ENCODE data around the gene SPTB. TPM values are rescaled to one million over a fixed set of nuclear protein-coding genes. Genes with fewer than 3 reads are reported as not detected.

SPTB gene
- total RNA-seq, 1 experiment from 2014 or later = 0.13 TPM

GRCh38 chr14:64747327-64747726 lies 132.4 kb downstream of the SPTB start:
- ATAC-seq (no peak), DNase-seq (ENCODE audit: low read depth, low spot score) (no peak)
- intact Hi-C loops (cut with micrococcal nuclease; ENCODE audit: unreplicated experiment) = no loop called here
- BruUV-seq (replicated peaks) = no TSS peak
- POLR2A ChIA-PET = no interaction called here
- H3K27ac ChIP-seq (ENCODE audit: low read length) = no peak overlapping the region
- H3K4me3 ChIP-seq (ENCODE audit: low read depth in 2 of 2, low read length in 2 of 2) = no peak overlapping the region
- in situ Hi-C loops (cut with HindIII; ENCODE audit: low pct_unique_long_range_greater_than_20kb, low sequenced_read_pairs) = no loop called here
- CTCF ChIA-PET = no interaction called here
- H3K27me3 ChIP-seq (ENCODE audit: control insufficient read depth, insufficient read depth, low read length) = no peaks in the 10 kb centered on the region
- H3K9me3 ChIP-seq (ENCODE audit: control insufficient read depth, insufficient read depth, low read depth, low read length) = no peaks in the 10 kb centered on the region
- TF ChIP-seq POLR2AphosphoS5 (IDR thresholded peaks at IDR 0.05; ENCODE audit: low read depth, low read length) (no peak), TCF7L2 (IDR thresholded peaks at IDR 0.05; ENCODE audit: low read depth, low read length) (no peak), REST (IDR thresholded peaks at IDR 0.05; ENCODE audit: insufficient read depth in 1 of 2, low read depth in 2 of 2, low read length in 1 of 2) (no peak), SIN3A (IDR thresholded peaks at IDR 0.05; ENCODE audit: borderline replicate concordance, insufficient read depth, low read depth, low read length) (no peak), CTCF (IDR thresholded peaks at IDR 0.05) (no peak)
- no peaks in the 10 kb centered on the region for H3K4me1 ChIP-seq (ENCODE audit: control insufficient read depth, insufficient read depth, low read length)
- H3K36me3 ChIP-seq (ENCODE audit: control insufficient read depth, insufficient read depth, low read length) = no peaks in the 10 kb centered on the region; the same call in 1 of the 2 replicates

GRCh38 chr14:64746298-64747250 lies 133.1 kb downstream of the SPTB start:
- TF ChIP-seq SIN3A (IDR thresholded peaks at IDR 0.05; ENCODE audit: borderline replicate concordance, insufficient read depth, low read depth, low read length) (no peak), REST (IDR thresholded peaks at IDR 0.05; ENCODE audit: insufficient read depth in 1 of 2, low read depth in 2 of 2, low read length in 1 of 2) (no peak), TCF7L2 (IDR thresholded peaks at IDR 0.05; ENCODE audit: low read depth, low read length) (no peak), CTCF (IDR thresholded peaks at IDR 0.05) (no peak), POLR2AphosphoS5 (IDR thresholded peaks at IDR 0.05; ENCODE audit: low read depth, low read length) (no peak)
- ATAC-seq (no peak), DNase-seq (ENCODE audit: low read depth, low spot score) (no peak)
- in situ Hi-C loops (cut with HindIII; ENCODE audit: low pct_unique_long_range_greater_than_20kb, low sequenced_read_pairs) = no loop called here
- no peaks in the 10 kb centered on the region for H3K27me3 ChIP-seq (ENCODE audit: control insufficient read depth, insufficient read depth, low read length)
- ChIA-PET CTCF (no interaction called here), POLR2A (no interaction called here)
- no peaks in the 10 kb centered on the region for H3K9me3 ChIP-seq (ENCODE audit: control insufficient read depth, insufficient read depth, low read depth, low read length)
- no peak overlapping the region for H3K4me3 ChIP-seq (ENCODE audit: low read depth in 2 of 2, low read length in 2 of 2)
- no TSS peak for BruUV-seq (replicated peaks)
- intact Hi-C loops (cut with micrococcal nuclease; ENCODE audit: unreplicated experiment) = no loop called here
- no peaks in the 10 kb centered on the region for H3K4me1 ChIP-seq (ENCODE audit: control insufficient read depth, insufficient read depth, low read length)
- H3K36me3 ChIP-seq (ENCODE audit: control insufficient read depth, insufficient read depth, low read length) = no peaks in the 10 kb centered on the region; the same call in 1 of the 2 replicates
- no peak overlapping the region for H3K27ac ChIP-seq (ENCODE audit: low read length)
